C1 segment of cervical spinal cord (tissue), 14 donors: ENCODE data around the gene SMC6.
A peak's percentile ranks its signal among the peaks of the same experiment; 100 is the strongest.

ENCODE experiments used
- DNase-seq, 14 donors: peaks; one replicate each; lab custom pipeline; 2025; lab: John Stamatoyannopoulos, UW

SMC6 gene

GRCh38 chr2:17763641-17764333 lies 10.2 kb upstream of the SMC6 start:
- no peak for DNase-seq

DNA sequence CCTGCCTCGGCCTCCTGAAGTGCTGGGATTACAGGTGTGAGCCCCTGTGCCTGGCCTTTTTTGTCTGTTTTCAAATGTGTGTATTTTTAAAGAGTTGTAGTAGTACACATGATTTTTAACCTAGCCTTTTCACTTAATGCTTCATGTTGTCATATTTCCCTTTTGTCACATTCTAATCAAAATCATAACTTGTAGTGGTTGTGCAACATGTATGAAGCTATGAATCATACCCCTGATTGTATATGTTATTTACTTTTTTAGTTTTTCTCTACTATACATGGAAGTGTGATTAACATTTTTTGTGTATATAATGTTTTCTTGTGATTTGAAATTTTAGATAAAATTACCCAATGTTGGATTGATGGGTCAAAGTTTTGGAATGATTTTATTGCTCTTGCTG lies 8.8 kb upstream of the SMC6 start:
- no peak for DNase-seq

GRCh38 chr2:17759805-17760204 lies 6.2 kb upstream of the SMC6 start:
- DNase-seq, result no peak

DNA sequence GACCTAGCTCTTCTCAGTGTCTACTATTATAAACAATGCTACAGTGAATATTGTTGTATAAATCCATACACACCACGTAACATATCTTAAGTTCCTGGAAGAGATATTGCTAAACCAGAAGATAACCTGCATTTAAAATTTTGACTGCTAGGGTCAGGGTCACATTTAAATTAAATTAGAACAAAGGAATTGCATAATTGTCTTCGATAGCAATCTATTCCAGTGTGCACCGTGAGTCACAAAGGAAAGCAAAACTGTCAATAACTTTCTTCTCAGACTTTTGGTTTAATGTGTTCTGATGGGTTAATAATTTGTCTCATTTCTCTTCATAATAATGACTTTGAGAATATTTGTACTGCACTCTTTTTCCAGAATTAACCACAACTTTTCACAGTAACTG lies 4.5 kb upstream of the SMC6 start:
- DNase-seq, result no peak

DNA sequence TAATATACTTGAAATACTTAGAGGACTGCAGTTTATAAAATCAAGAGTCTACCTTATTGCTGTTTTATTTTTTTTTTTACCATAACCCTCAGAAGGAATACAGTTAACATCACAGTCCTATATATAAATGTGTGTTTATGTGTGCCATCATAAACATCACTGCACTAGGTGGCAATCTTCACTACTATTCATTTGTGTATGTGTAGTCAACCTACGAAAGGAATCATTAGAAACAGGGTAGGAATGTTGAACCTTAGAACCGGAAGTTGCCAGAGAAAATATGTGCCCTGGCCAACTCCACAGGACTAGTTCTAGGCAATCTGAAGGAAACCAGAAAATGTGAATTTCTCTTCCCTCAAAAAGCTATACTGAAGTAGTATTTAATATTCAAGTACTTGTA lies 3.7 kb upstream of the SMC6 start:
- no peak for DNase-seq

- no peak for DNase-seq
Observed at GRCh38 chr2:17756668-17757067, 3.1 kb upstream of the SMC6 start.

DNA sequence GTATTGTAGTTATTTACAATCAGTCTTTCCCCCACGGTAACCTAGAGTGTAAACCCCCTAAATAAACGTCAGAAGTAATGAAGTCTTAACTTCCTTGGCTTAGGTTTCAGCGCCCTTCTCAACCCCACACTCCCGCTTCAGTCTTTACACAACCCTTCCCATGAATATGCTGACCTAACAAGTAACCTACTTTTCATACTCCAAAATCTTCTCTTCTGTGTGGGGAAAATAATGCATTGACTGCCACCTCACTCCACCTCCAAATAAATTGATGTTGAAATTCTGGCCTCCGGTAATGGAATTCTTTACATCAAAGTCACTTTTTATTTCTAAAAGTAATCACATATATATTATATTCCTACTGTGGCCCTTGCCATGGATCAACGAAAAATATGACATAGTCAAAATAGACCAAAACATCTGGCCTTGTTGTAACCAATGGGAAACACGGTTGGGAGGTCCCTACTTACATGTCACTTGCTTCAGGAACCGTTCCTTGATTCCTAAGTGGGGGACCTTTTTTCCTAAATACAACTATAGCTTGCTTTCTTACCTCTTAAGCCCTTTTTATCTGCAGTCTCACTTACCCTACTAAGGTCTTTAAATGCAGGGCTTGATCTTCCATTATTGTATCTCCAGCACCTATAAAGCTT lies 1.3 kb upstream of the SMC6 start:
- DNase-seq, result no peak

GRCh38 chr2:17752892-17753802 lies 463 bp downstream of the SMC6 start:
- DNase-seq, result peak in 9 of 14 donors; percentile 33 to 77 (median 58)

DNA sequence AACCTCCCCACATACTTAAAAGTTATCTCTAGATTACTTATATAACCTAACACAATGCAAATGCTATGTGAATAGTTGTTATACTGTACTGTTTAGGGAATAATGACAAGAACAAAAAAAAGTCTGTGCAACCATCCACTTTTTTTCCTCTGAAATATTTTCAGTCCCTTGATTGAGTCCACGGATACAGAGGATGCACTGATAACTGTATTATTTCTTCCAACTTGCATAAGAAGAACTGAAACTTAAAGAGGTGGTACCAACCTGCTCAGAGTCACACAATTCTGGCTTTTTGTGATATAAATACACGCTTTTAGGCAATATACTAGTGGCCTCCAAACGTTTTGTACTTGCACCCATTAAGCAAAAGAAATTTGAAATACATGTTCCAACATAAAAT lies 1.4 kb downstream of the SMC6 start:
- DNase-seq, result no peak

DNA sequence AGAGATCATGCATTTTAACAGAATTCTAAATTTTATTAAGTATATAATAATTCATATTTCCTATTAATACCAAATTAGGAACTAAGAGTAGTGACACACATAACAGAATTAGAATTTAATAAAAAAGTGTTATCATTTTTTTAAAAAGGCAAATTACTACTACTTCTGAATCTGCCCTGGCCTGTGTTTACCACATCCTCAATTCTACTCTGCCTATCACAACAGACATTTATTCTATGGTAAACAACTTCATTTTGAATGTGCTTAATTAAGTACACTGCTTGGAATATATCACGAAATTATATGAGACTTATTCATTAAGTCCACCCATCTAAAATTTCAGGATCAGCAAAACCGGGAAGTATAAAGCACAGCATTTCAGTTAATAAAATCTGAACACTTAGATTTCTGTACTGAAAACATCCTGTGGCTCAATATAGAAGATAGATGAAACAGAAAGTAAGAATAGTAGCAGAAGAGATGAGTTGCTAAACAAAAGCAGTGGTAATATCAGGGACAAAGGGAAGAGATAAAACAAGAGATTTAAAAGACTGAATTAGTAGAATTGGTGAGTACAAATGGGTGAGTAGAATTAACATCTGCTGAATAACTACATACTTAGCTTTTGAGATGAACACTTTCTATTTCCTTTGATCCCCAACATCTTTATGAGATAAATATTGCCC lies 3.7 kb downstream of the SMC6 start:
- no peak for DNase-seq

DNA sequence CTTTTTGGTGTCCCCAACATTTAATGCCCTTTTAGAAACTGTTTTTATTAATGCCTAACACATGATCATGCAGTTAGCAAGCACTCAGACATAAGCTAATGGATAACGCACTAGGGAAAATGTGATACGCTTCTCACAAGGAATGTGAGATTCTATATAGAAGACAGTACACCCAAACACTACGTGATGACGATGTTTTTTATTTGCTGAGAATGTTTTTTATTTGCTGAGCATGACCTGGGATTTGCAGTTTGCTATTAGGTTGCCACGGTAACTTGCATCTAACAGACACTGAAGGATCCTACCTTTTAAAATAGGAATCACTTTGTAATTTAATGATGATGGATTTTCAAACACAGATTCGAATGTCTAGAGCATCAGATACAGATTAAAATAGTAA lies 4.9 kb downstream of the SMC6 start:
- DNase-seq, result no peak

DNA sequence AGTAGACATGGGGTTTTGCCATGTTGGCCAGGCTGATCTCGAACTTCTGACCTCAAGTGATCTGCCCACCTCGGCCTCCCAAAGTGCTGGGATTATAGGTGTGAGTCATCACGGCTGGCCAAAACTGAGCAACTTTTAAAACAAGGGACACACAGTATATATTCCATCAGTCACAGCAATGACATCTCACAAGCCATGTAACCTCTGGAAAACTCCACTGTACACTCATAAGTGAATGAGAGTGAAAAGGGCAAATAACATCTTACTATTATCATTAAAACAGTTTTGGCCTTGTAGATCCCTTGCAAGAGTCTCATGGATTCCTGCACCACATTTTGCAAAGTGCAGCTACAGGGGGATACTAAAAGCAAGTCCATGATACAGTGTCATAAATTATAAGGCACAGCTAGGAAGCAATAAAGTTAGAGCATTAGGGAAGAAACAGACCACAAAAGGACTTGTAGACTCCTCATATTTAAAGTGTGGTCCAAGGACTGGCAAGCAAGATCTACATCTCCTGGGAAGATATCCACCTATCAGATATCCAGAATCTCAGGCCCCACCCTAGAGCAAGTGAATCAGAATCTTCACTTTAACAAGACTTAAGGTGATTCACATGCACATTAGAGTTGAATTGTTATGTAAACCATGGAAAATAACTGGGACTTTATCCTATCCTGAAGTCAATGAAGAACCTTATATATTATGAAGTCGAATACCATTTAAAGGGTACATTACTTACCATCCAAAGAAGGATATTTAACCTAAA lies 5.7 kb downstream of the SMC6 start:
- DNase-seq, result no peak

GRCh38 chr2:17740203-17740602 lies 13.4 kb downstream of the SMC6 start:
- no peak for DNase-seq

DNA sequence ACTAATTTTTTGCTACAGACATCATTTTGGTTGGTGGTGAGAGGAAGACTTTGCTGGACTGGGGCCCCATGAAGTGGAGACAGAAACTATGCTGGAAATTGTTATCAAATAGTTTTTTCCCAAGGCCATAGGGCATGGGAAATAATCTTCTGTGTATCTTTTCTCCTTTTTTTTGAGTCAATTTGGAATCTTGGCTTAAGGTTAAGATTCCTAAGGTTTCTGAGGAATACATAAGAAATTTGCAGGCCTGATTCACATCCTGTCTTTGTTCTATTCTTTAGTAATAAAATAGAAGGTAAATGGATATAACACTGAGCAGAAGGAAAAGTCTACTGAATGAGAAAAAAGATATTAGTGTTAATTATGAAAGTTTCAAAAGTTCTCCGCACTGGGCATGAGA lies 16.6 kb downstream of the SMC6 start:
- no peak for DNase-seq

GRCh38 chr2:17735864-17736263 lies 17.7 kb downstream of the SMC6 start:
- DNase-seq, result no peak

DNA sequence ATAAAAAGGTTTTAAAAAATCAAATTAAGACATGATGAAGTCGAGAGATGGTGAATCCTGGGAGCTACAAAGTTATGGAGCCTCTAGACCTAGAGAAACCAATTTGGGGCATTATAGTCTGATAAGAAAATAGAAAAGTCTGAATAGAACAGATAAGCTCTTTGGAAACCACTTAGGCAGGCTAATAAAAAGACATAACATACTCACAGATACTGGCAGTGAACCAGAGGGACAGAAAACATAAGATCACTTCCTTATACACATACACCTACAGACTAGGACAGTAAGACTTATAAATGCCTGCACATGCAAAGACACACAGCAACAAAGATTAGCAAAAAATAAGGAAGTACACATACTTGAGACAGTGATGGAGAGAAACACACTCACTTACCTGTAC lies 20.0 kb downstream of the SMC6 start:
- DNase-seq, result no peak

DNA sequence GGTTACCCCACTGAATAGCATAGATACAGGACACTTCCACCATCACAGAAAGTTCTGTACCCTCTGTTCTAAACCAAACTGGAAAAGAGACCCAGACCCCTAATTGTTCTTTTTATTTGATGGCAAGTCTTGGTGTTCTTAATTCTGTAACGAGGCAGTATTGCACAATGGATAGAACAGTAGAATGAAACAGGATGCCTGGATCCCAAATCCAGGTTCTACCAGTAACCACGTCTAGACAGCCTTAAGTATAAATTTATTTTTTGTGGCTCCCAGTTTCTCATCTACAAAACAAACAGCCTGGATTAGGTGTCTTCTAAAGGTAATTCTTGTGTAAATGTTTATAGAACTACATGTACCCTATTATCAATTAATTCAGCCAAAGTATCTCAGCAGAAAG lies 23.7 kb downstream of the SMC6 start:
- no peak for DNase-seq

- DNase-seq, result no peak
Observed at GRCh38 chr2:17728210-17728609, 25.4 kb downstream of the SMC6 start.

- DNase-seq, result no peak
Observed at GRCh38 chr2:17719562-17720371, 33.8 kb downstream of the SMC6 start.

DNA sequence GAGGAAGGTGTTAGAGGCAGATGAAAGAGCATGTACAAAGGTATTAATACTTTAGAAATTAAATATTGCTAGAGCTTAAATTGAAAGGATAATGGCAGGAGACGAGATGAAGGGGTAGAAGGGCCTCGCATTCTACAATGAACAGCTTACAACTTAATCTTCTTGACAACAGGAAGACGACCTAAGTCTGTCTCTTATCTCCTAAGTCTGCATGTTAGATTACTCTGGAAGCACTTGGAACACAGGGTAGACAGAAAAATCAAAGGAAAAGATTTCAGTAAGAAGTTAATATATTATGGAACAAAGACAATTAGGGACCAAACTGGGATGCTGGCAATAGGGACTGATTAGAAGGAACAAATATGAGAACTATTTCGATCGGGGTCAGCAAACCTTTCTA lies 34.9 kb downstream of the SMC6 start:
- no peak for DNase-seq
